ENCODE data around the gene FAM118B.

The FAM118B gene

DNA sequence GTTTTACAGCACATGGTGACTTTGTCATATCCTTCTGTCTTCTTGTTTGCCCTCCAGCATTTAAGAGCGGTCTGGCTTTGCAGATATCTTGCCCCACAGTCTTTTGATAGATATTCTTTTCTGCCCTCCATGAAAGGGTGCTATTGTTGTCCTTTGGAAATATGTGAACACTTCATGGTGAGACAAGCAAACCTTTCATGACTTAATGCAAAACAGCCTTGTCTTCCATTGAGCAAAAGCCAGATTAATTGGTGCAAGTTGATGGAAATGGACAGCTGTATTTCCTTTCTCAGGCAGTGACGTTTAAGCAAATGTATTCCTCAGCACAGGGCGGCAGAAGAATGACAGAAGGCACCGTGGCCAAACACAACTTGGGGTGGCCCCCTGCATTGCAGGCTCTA is 96.7 kb downstream of the FAM118B start:
- in situ Hi-C loops (cut with MboI; ENCODE audit: low sequenced_read_pairs), result loop anchor here (25.0 kb wide), 1 partner anchor 679 kb away; no protein-coding TSS in a partner anchor

DNA sequence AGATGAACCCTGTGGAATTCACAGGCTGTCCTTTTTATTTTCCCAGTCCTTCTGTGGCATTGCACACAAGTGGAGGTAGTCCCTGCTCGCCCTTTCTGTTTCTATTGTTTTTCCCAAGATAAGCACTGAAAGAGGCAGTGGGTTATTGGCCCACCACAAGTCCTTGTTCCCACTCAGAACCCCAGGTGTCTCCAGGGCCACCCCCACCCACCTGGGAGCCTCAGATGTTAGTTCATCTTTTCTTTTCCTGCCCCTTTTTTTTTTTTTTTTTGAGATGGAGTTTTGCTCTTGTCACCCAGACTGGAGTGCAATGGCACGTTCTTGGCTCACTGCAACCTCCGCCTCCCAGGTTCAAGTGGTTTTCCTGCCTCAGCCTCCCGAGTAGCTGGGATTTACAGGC is 97.2 kb downstream of the FAM118B start:
- in situ Hi-C loops (cut with MboI; ENCODE audit: low sequenced_read_pairs), result loop anchor here (25.0 kb wide), 1 partner anchor 679 kb away; no protein-coding TSS in a partner anchor

DNA sequence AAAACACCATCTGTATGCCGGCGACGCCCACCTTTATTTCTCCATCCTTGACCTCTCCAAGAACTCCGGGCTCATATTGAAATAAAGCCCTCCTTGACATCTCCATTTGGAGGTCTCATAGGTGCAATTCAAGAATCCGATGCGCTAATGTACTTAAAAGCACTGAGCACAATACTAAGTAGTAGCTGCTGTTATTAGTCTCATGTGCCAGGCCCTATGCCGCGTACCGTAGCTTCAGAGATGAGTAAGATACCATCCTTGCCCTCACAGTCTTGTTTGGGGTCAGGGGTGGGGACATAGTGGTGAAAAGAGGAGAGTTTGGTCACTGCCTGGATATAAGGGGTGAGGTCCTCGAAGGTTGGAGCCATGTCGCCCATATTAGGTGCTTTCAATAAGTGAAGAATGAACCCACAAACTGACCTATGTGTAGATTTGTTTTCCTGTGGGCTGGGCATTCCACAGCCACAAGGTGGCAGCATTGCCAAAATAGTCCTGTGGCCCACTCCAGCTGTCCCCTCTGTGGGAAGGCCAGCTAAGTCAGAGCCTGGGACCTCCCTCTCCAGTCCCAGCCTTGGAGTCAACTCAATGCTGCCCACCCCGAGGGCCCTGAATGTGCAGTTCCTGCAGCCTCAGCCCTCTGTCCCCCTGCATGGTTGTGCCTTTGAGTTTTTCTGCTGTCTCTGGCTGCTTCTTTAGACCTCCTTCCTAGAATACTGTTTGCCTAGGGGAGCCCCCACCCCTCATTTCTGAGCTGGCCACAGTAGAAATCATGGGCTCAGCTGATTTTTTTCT is 98.8 kb downstream of the FAM118B start:
- in situ Hi-C loops (cut with MboI; ENCODE audit: low sequenced_read_pairs), result loop anchor here (10.0 to 25.0 kb wide), 2 partner anchors 84 to 677 kb away; no protein-coding TSS in a partner anchor

DNA sequence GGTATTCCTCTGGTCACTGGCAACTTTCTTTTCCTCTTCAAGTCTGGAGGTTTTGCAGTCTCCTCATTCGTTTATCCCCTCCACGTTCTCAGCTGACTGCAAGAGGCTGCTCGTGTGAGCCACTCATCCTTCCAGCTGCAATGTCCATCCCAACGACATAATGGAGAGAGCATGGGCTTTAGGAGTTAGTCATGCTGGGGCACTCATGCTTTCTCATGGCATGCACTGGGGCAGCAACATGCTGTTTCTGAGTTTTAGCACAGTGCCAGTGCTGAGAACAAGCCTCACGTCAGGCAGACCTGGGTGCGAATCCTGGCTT is 99.4 kb downstream of the FAM118B start:
- in situ Hi-C loops (cut with MboI; ENCODE audit: low sequenced_read_pairs), result loop anchor here (10.0 to 25.0 kb wide), 2 partner anchors 84 to 676 kb away; no protein-coding TSS in a partner anchor

DNA sequence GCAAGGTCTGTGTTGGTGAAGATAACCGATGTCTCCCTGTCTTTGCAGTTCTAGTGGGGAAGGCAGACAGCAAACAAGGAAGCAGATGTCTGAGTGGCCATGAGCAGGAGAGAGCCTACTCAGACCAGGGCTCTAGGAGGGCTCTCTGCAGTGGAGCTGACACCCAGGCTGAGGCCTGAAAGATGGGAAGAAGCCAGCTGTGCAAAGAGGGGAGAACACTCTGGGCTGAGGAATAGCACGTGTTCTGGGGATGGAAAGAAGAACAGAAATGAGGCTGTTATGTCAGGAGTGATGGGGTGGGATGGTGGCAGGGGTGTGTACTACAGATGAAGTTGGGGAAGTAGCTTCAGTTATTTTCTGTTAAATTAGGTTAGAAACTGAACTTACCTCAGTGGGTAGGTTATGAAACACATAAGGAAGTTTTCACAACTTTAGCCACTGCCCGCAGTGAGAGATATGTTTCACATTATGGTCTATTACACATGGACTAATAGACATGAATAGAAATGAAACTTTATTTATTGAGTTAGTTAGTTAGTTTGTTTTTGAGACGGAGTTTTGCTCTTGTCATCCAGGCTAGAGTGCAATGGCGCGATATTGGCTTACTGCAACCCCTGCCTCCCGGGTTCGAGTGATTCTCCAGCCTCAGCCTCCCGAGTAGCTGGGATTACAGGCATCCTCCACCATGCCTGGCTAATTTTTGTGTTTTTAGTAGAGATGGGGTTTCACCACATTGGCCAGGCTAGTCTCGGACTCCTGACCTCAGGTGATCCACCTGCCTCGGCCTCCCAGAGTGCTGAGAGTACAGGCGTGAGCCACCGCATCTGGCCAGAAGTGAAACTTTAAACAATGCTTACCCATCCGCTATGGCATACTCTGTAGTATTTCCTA is 100.1 kb downstream of the FAM118B start:
- in situ Hi-C loops (cut with MboI; ENCODE audit: low sequenced_read_pairs), result loop anchor here (10.0 to 25.0 kb wide), 2 partner anchors 83 to 676 kb away; no protein-coding TSS in a partner anchor
